ACC112 (cell line): ENCODE data around the gene SLC4A2.

ENCODE experiments used
- H2AFZ ChIP-seq: fragments of 200-600 bp; sonication (generic); one replicate; pipeline ENCODE4 v1.6.0; 2017; ENCODE audit warnings: antibody characterized with exemption, low read length; ENCODE audit not compliant: unreplicated experiment
- H3K27ac ChIP-seq: fragments of 200-600 bp; sonication (generic); 2 replicates; pipeline ENCODE4 v1.5.1; 2014; ENCODE audit warnings: low read depth, mild to moderate bottlenecking, antibody characterized with exemption, low read length, moderate library complexity
- H3K27me3 ChIP-seq: fragments of 200-600 bp; sonication (generic); 2 replicates; pipeline ENCODE4 v1.6.1; 2014; ENCODE audit warnings: mild to moderate bottlenecking, antibody characterized with exemption, low read length, moderate library complexity, mixed read lengths; ENCODE audit not compliant: insufficient read depth
- H3K36me3 ChIP-seq: fragments of 200-600 bp; sonication (generic); 2 replicates; pipeline ENCODE4 v1.6.1; 2016; ENCODE audit warnings: mild to moderate bottlenecking, antibody characterized with exemption, low read length, moderate library complexity, mixed read lengths; ENCODE audit not compliant: insufficient read depth
- H3K4me1 ChIP-seq: fragments of 200-600 bp; sonication (generic); one replicate; pipeline ENCODE4 v1.6.1; 2016; ENCODE audit warnings: low read length, mixed read lengths; ENCODE audit not compliant: insufficient read depth, unreplicated experiment, control insufficient read depth
- H3K4me3 ChIP-seq: fragments of 200-600 bp; sonication (generic); 2 replicates; pipeline ENCODE4 v1.5.1; 2014; ENCODE audit warnings: mild to moderate bottlenecking, low read depth, low read length
- H3K79me2 ChIP-seq: fragments of 200-600 bp; sonication (generic); one replicate; pipeline ENCODE4 v1.6.0; 2016; ENCODE audit warnings: low read length; ENCODE audit not compliant: control insufficient read depth, unreplicated experiment, insufficient read depth

Gene SLC4A2

GRCh38 chr7:151119055-151119415, 59.6 kb downstream of the SLC4A2 start:
- H3K4me3 ChIP-seq: no peak overlapping the region
- peaks cover 16% of the 10 kb centered on the region for H3K79me2 ChIP-seq
- H3K36me3 ChIP-seq: no peaks in the 10 kb centered on the region
- no peak overlapping the region for H3K27ac ChIP-seq
- H2AFZ ChIP-seq: no peak overlapping the region
- H3K4me1 ChIP-seq: peaks cover 4% of the 10 kb centered on the region
- H3K27me3 ChIP-seq: no peaks in the 10 kb centered on the region

GRCh38 chr7:151119902-151120301, 60.5 kb downstream of the SLC4A2 start:
- Histone ChIP-seq H3K27ac (no peak overlapping the region), H3K36me3 (0 out of 2 replicates have a peak, but pooled peaks cover 5% of the 10 kb centered on the region)

GRCh38 chr7:151120896-151121295, 61.5 kb downstream of the SLC4A2 start:
- Histone ChIP-seq H3K79me2 (peaks cover 7% of the 10 kb centered on the region), H3K27me3 (no peaks in the 10 kb centered on the region), H3K4me3 (no peak overlapping the region), H2AFZ (no peak overlapping the region), H3K27ac (no peak overlapping the region), H3K4me1 (no peaks in the 10 kb centered on the region), H3K36me3 (0 out of 2 replicates have a peak, but pooled peaks cover 5% of the 10 kb centered on the region)

More at GRCh38 chr7:151119902-151120301, 60.5 kb downstream of the SLC4A2 start:
- Histone ChIP-seq H3K27me3 (no peaks in the 10 kb centered on the region), H2AFZ (no peak overlapping the region), H3K4me1 (no peaks in the 10 kb centered on the region), H3K79me2 (peaks cover 12% of the 10 kb centered on the region), H3K4me3 (no peak overlapping the region)

- no peaks in the 10 kb centered on the region for H3K4me1 ChIP-seq
- no peak overlapping the region for H3K27ac ChIP-seq
- H2AFZ ChIP-seq: no peak overlapping the region
- H3K36me3 ChIP-seq: 0 out of 2 replicates have a peak, but pooled peaks cover 5% of the 10 kb centered on the region
- H3K4me3 ChIP-seq: no peak overlapping the region
- H3K79me2 ChIP-seq: peaks cover 1% of the 10 kb centered on the region
- no peaks in the 10 kb centered on the region for H3K27me3 ChIP-seq
Observed at GRCh38 chr7:151121380-151122170, 62.2 kb downstream of the SLC4A2 start.

GRCh38 chr7:151122276-151122675, 62.9 kb downstream of the SLC4A2 start:
- H2AFZ ChIP-seq: no peak overlapping the region
- no peaks in the 10 kb centered on the region for H3K4me1 ChIP-seq
- no peaks in the 10 kb centered on the region for H3K79me2 ChIP-seq
- 0 out of 2 replicates have a peak, but pooled peaks cover 5% of the 10 kb centered on the region for H3K36me3 ChIP-seq
- no peak overlapping the region for H3K4me3 ChIP-seq
- no peaks in the 10 kb centered on the region for H3K27me3 ChIP-seq
- H3K27ac ChIP-seq: no peak overlapping the region

- Histone ChIP-seq H3K4me3 (no peak overlapping the region), H3K79me2 (no peaks in the 10 kb centered on the region), H3K36me3 (0 out of 2 replicates have a peak, but pooled peaks cover 5% of the 10 kb centered on the region)
Observed at GRCh38 chr7:151122796-151123157, 63.4 kb downstream of the SLC4A2 start.

GRCh38 chr7:151123158-151123821, 63.9 kb downstream of the SLC4A2 start:
- H3K27ac ChIP-seq: no peak overlapping the region
- H3K4me3 ChIP-seq: no peak overlapping the region
- no peaks in the 10 kb centered on the region for H3K79me2 ChIP-seq
- 0 out of 2 replicates have a peak, but pooled peaks cover 5% of the 10 kb centered on the region for H3K36me3 ChIP-seq
- H3K27me3 ChIP-seq: no peaks in the 10 kb centered on the region
- H3K4me1 ChIP-seq: no peaks in the 10 kb centered on the region
- no peak overlapping the region for H2AFZ ChIP-seq

More at GRCh38 chr7:151122796-151123157, 63.4 kb downstream of the SLC4A2 start:
- no peak overlapping the region for H2AFZ ChIP-seq
- no peaks in the 10 kb centered on the region for H3K4me1 ChIP-seq
- H3K27ac ChIP-seq: no peak overlapping the region
- no peaks in the 10 kb centered on the region for H3K27me3 ChIP-seq

GRCh38 chr7:151123822-151124464, 64.6 kb downstream of the SLC4A2 start:
- Histone ChIP-seq H3K27me3 (no peaks in the 10 kb centered on the region), H3K36me3 (0 out of 2 replicates have a peak, but pooled peaks cover 5% of the 10 kb centered on the region), H3K4me3 (no peak overlapping the region), H2AFZ (no peak overlapping the region), H3K4me1 (no peaks in the 10 kb centered on the region), H3K79me2 (no peaks in the 10 kb centered on the region), H3K27ac (no peak overlapping the region)

GRCh38 chr7:151124481-151124880, 65.1 kb downstream of the SLC4A2 start:
- Histone ChIP-seq H3K4me3 (no peak overlapping the region), H2AFZ (no peak overlapping the region), H3K36me3 (0 out of 2 replicates have a peak, but pooled peaks cover 5% of the 10 kb centered on the region), H3K27me3 (no peaks in the 10 kb centered on the region), H3K27ac (no peak overlapping the region), H3K4me1 (no peaks in the 10 kb centered on the region), H3K79me2 (no peaks in the 10 kb centered on the region)

- Histone ChIP-seq H3K4me3 (no peak overlapping the region), H3K36me3 (0 out of 2 replicates have a peak, but pooled peaks cover 5% of the 10 kb centered on the region), H3K4me1 (no peaks in the 10 kb centered on the region)
Observed at GRCh38 chr7:151124899-151125399, 65.6 kb downstream of the SLC4A2 start.

More at GRCh38 chr7:151124899-151125399, 65.6 kb downstream of the SLC4A2 start:
- Histone ChIP-seq H3K79me2 (no peaks in the 10 kb centered on the region), H3K27ac (no peak overlapping the region), H3K27me3 (no peaks in the 10 kb centered on the region), H2AFZ (no peak overlapping the region)
